HCT116 (cell line): ENCODE results near the gene AGPS. TPM values are rescaled to one million over a fixed set of nuclear protein-coding genes. Genes with fewer than 3 reads are reported as not detected.
A peak's percentile ranks its signal among the peaks of the same experiment; 100 is the strongest.

Source experiments
- ATAC-seq: fragments of 200-7000 bp; cut with Tn5 transposase; 2 replicates; pipeline ENCODE4 v1.9.1; 2020; ENCODE audit warnings: mild to moderate bottlenecking, moderate library complexity
- BruUV-seq: library from RNA; stranded (reverse); fragments of 400-500 nt; replicated peaks from 2 replicates; lab custom pipeline; 2021; lab: Mats Ljungman, UMichigan
- CTCF ChIA-PET: fragments of 300-600 bp; sonication (Branson Sonifier 250); formaldehyde crosslinking; loops from one replicate; lab custom pipeline; 2021; ENCODE audit warnings: antibody characterized with exemption; lab: Charles Lee
- POLR2A ChIA-PET: fragments of 300-600, 350-600 bp; sonication (Branson Sonifier 250); formaldehyde crosslinking; loops from one replicate; lab custom pipeline; 2021; ENCODE audit warnings: antibody characterized with exemption; lab: Charles Lee
- RAD21 ChIA-PET, 2 experiments: fragments of 300-600 bp; sonication (Branson Sonifier 250); formaldehyde crosslinking; loops; one replicate each; lab custom pipeline; 2023; ENCODE audit warnings: low total read pairs in 2 of 2; ENCODE audit not compliant: uncharacterized antibody in 2 of 2, unreplicated experiment in 2 of 2, low non-redundant PET in 1 of 2; lab: Charles Lee
- DNase-seq: peaks from one replicate; pipeline ENCODE4 v3.0.0-alpha.2; 2010; ENCODE audit warnings: low read depth, low spot score
- H2AFZ ChIP-seq: fragments of 200-600 bp; shearing (Covaris generic), sonication (generic); 2 replicates; pipeline ENCODE4 v1.6.1; 2017; ENCODE audit warnings: low read depth, mixed run types, mixed read lengths, antibody characterized with exemption, low read length; ENCODE audit not compliant: poor library complexity, severe bottlenecking
- H3K27ac ChIP-seq: 2 replicates; pipeline ENCODE4 v1.5.1; 2012; ENCODE audit warnings: low read depth, low read length
- H3K27me3 ChIP-seq: fragments of 200-600 bp; sonication (generic); 2 replicates; pipeline ENCODE4 v1.6.1; 2016; ENCODE audit warnings: mixed run types, low read length, mixed read lengths; ENCODE audit not compliant: insufficient read depth
- H3K36me3 ChIP-seq, 2 experiments: fragments of 200-500 bp in 1 of 2; fragments of 200-600 bp in 1 of 2; sonication (Bioruptor generic) in 1 of 2; sonication (generic) in 1 of 2; 2 replicates each; pipeline versions ENCODE4 v1.5.1 to v1.6.1; 2014 to 2016; ENCODE audit warnings: low read length in 2 of 2, inconsistent platforms in 1 of 2, mixed read lengths in 1 of 2, mixed run types in 1 of 2; ENCODE audit not compliant: insufficient read depth in 2 of 2, control insufficient read depth in 1 of 2
- H3K4me1 ChIP-seq, 2 experiments: fragments of 200-600 bp in 1 of 2; sonication (generic) in 1 of 2; 2 replicates each; pipeline versions ENCODE4 v1.5.1 to v1.6.1; 2012 to 2017; ENCODE audit warnings: low read length in 2 of 2, inconsistent platforms in 1 of 2, mild to moderate bottlenecking in 1 of 2, mixed read lengths in 1 of 2, mixed run types in 1 of 2, moderate library complexity in 1 of 2; ENCODE audit not compliant: insufficient read depth in 2 of 2, control insufficient read depth in 1 of 2
- H3K4me2 ChIP-seq: fragments of 200-600 bp; sonication (generic); 2 replicates; pipeline ENCODE4 v1.6.1; 2017; ENCODE audit warnings: mixed run types, low read length, mixed read lengths
- H3K4me3 ChIP-seq, 2 experiments: fragments of 200-600 bp in 1 of 2; sonication (generic) in 1 of 2; replicated peaks in 1 of 2; 2 replicates each; pipeline ENCODE4 v1.5.1; 2011 to 2016; ENCODE audit warnings: low read length in 2 of 2, control low read depth in 1 of 2, low read depth in 1 of 2, mild to moderate bottlenecking in 1 of 2, mixed read lengths in 1 of 2, mixed run types in 1 of 2
- H3K79me2 ChIP-seq: fragments of 200-600 bp; sonication (generic); 2 replicates; pipeline ENCODE4 v1.6.1; 2017; ENCODE audit warnings: mild to moderate bottlenecking, mixed run types, low read length, moderate library complexity, mixed read lengths; ENCODE audit not compliant: insufficient read depth
- H3K9ac ChIP-seq: fragments of 200-600 bp; sonication (generic); 2 replicates; pipeline ENCODE4 v1.6.1; 2016; ENCODE audit warnings: low read length, mixed read lengths
- H3K9me2 ChIP-seq: fragments of 200-600 bp; sonication (generic), shearing (Covaris generic); 2 replicates; pipeline ENCODE4 v1.6.1; 2017; ENCODE audit warnings: mixed run types, mild to moderate bottlenecking, moderate library complexity; ENCODE audit not compliant: insufficient read depth
- H3K9me3 ChIP-seq, 2 experiments: fragments of 200-500 bp in 1 of 2; fragments of 200-600 bp in 1 of 2; sonication (Bioruptor generic) in 1 of 2; sonication (generic) in 1 of 2; 2 replicates each; pipeline ENCODE4 v1.6.1; 2014 to 2017; ENCODE audit warnings: low read length in 2 of 2, mixed read lengths in 2 of 2, inconsistent platforms in 1 of 2, low read depth in 1 of 2, mild to moderate bottlenecking in 1 of 2, mixed run types in 1 of 2, moderate library complexity in 1 of 2; ENCODE audit not compliant: control insufficient read depth in 1 of 2, insufficient read depth in 1 of 2
- H4K20me1 ChIP-seq: fragments of 200-600 bp; sonication (generic), shearing (Covaris generic); 2 replicates; pipeline ENCODE4 v1.6.1; 2017; ENCODE audit warnings: mixed run types, mild to moderate bottlenecking, moderate library complexity; ENCODE audit not compliant: insufficient read depth
- ATF3 ChIP-seq: IDR thresholded peaks from 2 replicates; pipeline ENCODE4 v1.6.1; 2012
- EGR1 ChIP-seq: IDR thresholded peaks from 2 replicates; pipeline ENCODE4 v1.6.1; 2012; ENCODE audit warnings: low read depth
- EZH2phosphoT487 ChIP-seq: fragments of 200-600 bp; IDR thresholded peaks from 2 replicates; pipeline ENCODE4 v1.6.1; 2018; ENCODE audit warnings: antibody characterized with exemption, borderline replicate concordance
- FOSL1 ChIP-seq: IDR thresholded peaks from 2 replicates; pipeline ENCODE4 v1.6.1; 2012; ENCODE audit warnings: low read depth
- JUND ChIP-seq: IDR thresholded peaks from 2 replicates; pipeline ENCODE4 v1.6.1; 2012
- MAX ChIP-seq: IDR thresholded peaks from 2 replicates; pipeline ENCODE4 v1.6.1; 2012
- POLR2AphosphoS5 ChIP-seq: IDR thresholded peaks from 2 replicates; pipeline ENCODE4 v1.6.1; 2011; ENCODE audit warnings: mild to moderate bottlenecking, low read depth, low read length, moderate library complexity
- RAD21 ChIP-seq: IDR thresholded peaks from 2 replicates; pipeline ENCODE4 v1.6.1; 2012; ENCODE audit warnings: low read depth, mild to moderate bottlenecking
- SP1 ChIP-seq: IDR thresholded peaks from 2 replicates; pipeline ENCODE4 v1.6.1; 2012; ENCODE audit warnings: low read depth
- intact Hi-C: fragments of 100-400 bp; cut with micrococcal nuclease; formaldehyde crosslinking; loops from 2 replicates; pipeline ENCODE4 v1.10.0; 2022
- total RNA-seq: library from RNA; stranded (reverse); gene quantifications from one replicate; pipeline ENCODE4 v1.2.1, GENCODE V29; 2021; ENCODE audit not compliant: unreplicated experiment

The AGPS gene
- total RNA-seq, 1 experiment from 2014 or later: 66.6 TPM

GRCh38 chr2:177474998-177475397 is 82.4 kb downstream of the AGPS start:
- no TSS peak for BruUV-seq
- peak overlapping the region; percentile 32 for H3K4me2 ChIP-seq
- peaks cover 15 to 19% of the 10 kb centered on the region in 2 experiments for H3K4me1 ChIP-seq
- no peak overlapping the region for H2AFZ ChIP-seq
- peak; percentile 25; the same call in 1 of the 2 replicates for ATAC-seq
- H3K9me3 ChIP-seq: 0 out of 4 replicates have a peak, but pooled peaks cover 0 to 9% of the 10 kb centered on the region in 2 experiments
- H4K20me1 ChIP-seq: no peaks in the 10 kb centered on the region
- no peaks in the 10 kb centered on the region for H3K9me2 ChIP-seq
- H3K27ac ChIP-seq: peak overlapping the region; percentile 75; the same call in 1 of the 2 replicates
- TF ChIP-seq EGR1 (no peak), FOSL1 (peak; percentile 60), SP1 (0 out of 2 replicates have a peak, but pooled peaks have one; percentile 17), JUND (peak; percentile 63), ATF3 (0 out of 2 replicates have a peak, but pooled peaks have one; percentile 16)
- POLR2A ChIA-PET: no interaction called here
- RAD21 ChIA-PET: no interaction called here
- H3K79me2 ChIP-seq: no peaks in the 10 kb centered on the region
- H3K36me3 ChIP-seq: peaks cover 0 to 16% of the 10 kb centered on the region in 2 experiments; a peak in 2 of 4 replicates
- peak; percentile 19 for DNase-seq
- intact Hi-C loops: no loop called here
- H3K9ac ChIP-seq: no peak overlapping the region
- CTCF ChIA-PET: no interaction called here
- no peak overlapping the region for H3K4me3 ChIP-seq
- no peaks in the 10 kb centered on the region for H3K27me3 ChIP-seq

- BruUV-seq: no TSS peak
- Histone ChIP-seq H4K20me1 (no peaks in the 10 kb centered on the region), H3K9ac (no peak overlapping the region), H3K4me3 (no peak overlapping the region), H3K27ac (no peak overlapping the region), H3K4me2 (no peak overlapping the region), H2AFZ (no peak overlapping the region), H3K27me3 (no peaks in the 10 kb centered on the region), H3K79me2 (no peaks in the 10 kb centered on the region), H3K36me3 (peaks cover 0 to 15% of the 10 kb centered on the region in 2 experiments; a peak in 2 of 4 replicates), H3K9me2 (no peaks in the 10 kb centered on the region), H3K4me1 (peaks cover 15 to 19% of the 10 kb centered on the region in 2 experiments), H3K9me3 (0 out of 4 replicates have a peak, but pooled peaks cover 0 to 5% of the 10 kb centered on the region in 2 experiments)
- ChIA-PET RAD21 (no interaction called here), CTCF (no interaction called here), POLR2A (no interaction called here)
- intact Hi-C loops: no loop called here
- TF ChIP-seq MAX: no peak
- TF ChIP-seq EZH2phosphoT487: no peak
- TF ChIP-seq POLR2AphosphoS5: no peak
- TF ChIP-seq RAD21: no peak
- DNase-seq (no peak), ATAC-seq (no peak)
These were observed 84.3 kb downstream of the AGPS start for GRCh38 chr2:177476897-177477296.
